Measurements from ENCODE around the gene GXYLT1. TPM values are rescaled to one million over a fixed set of nuclear protein-coding genes. Genes with fewer than 3 reads are reported as not detected.
A peak's percentile ranks its signal among the peaks of the same experiment; 100 is the strongest.

GXYLT1 gene
- total RNA-seq, 1 donor from 2014 or later: 23.8 TPM

- no peak for DNase-seq (ENCODE audit: extremely low spot score, unreplicated experiment)
- no peak overlapping the region for H3K4me3 Mint-ChIP-seq
- peak overlapping the region; percentile 65 for H3K27ac Mint-ChIP-seq
These were observed 13.8 kb downstream of the GXYLT1 start for GRCh38 chr12:42130672-42131402.

GRCh38 chr12:42129595-42130204 is 15.0 kb downstream of the GXYLT1 start:
- peaks cover 7% of the 10 kb centered on the region for H3K36me3 Mint-ChIP-seq
- no peak for DNase-seq (ENCODE audit: extremely low spot score, unreplicated experiment)

More at GRCh38 chr12:42130672-42131402, 13.8 kb downstream of the GXYLT1 start:
- Mint-ChIP-seq H3K4me1 (ENCODE audit: unreplicated experiment) (peaks cover 15% of the 10 kb centered on the region), H3K36me3 (peaks cover 15% of the 10 kb centered on the region), H3K9me3 (peaks cover 8% of the 10 kb centered on the region), H3K27me3 (no peaks in the 10 kb centered on the region)
- TF ChIP-seq CTCF (conservative IDR thresholded peaks at IDR 0.05): no peak

GRCh38 chr12:42128888-42129287 is 15.8 kb downstream of the GXYLT1 start:
- Mint-ChIP-seq H3K27ac (no peak overlapping the region), H3K27me3 (no peaks in the 10 kb centered on the region), H3K4me1 (ENCODE audit: unreplicated experiment) (peaks cover 15% of the 10 kb centered on the region), H3K4me3 (no peak overlapping the region), H3K36me3 (peaks cover 3% of the 10 kb centered on the region), H3K9me3 (peaks cover 5% of the 10 kb centered on the region)
- TF ChIP-seq CTCF (conservative IDR thresholded peaks at IDR 0.05): no peak
- DNase-seq (ENCODE audit: extremely low spot score, unreplicated experiment): no peak

More at GRCh38 chr12:42129595-42130204, 15.0 kb downstream of the GXYLT1 start:
- H3K4me3 Mint-ChIP-seq: no peak overlapping the region
- peaks cover 15% of the 10 kb centered on the region for H3K4me1 Mint-ChIP-seq (ENCODE audit: unreplicated experiment)
- peak; percentile 88 for TF ChIP-seq CTCF (conservative IDR thresholded peaks at IDR 0.05)
- H3K9me3 Mint-ChIP-seq: peaks cover 6% of the 10 kb centered on the region
- H3K27ac Mint-ChIP-seq: no peak overlapping the region
- H3K27me3 Mint-ChIP-seq: no peaks in the 10 kb centered on the region

- H3K4me1 Mint-ChIP-seq (ENCODE audit: unreplicated experiment): peaks cover 15% of the 10 kb centered on the region
- DNase-seq (ENCODE audit: extremely low spot score, unreplicated experiment): no peak
- H3K4me3 Mint-ChIP-seq: no peak overlapping the region
- H3K27me3 Mint-ChIP-seq: no peaks in the 10 kb centered on the region
- H3K27ac Mint-ChIP-seq: no peak overlapping the region
- TF ChIP-seq CTCF (conservative IDR thresholded peaks at IDR 0.05): no peak
- peaks cover 2% of the 10 kb centered on the region for H3K9me3 Mint-ChIP-seq
- peaks cover under 1% of the 10 kb centered on the region for H3K36me3 Mint-ChIP-seq
These were observed 16.3 kb downstream of the GXYLT1 start for GRCh38 chr12:42128327-42128726.

- peaks cover 15% of the 10 kb centered on the region for H3K4me1 Mint-ChIP-seq (ENCODE audit: unreplicated experiment)
- no peak overlapping the region for H3K27ac Mint-ChIP-seq
- no peaks in the 10 kb centered on the region for H3K9me3 Mint-ChIP-seq
- no peak for TF ChIP-seq CTCF (conservative IDR thresholded peaks at IDR 0.05)
- DNase-seq (ENCODE audit: extremely low spot score, unreplicated experiment): no peak
- H3K4me3 Mint-ChIP-seq: no peak overlapping the region
- H3K27me3 Mint-ChIP-seq: no peaks in the 10 kb centered on the region
- H3K36me3 Mint-ChIP-seq: no peaks in the 10 kb centered on the region
These were observed 17.7 kb downstream of the GXYLT1 start for GRCh38 chr12:42126963-42127362.

All from type B pancreatic cell (in vitro differentiated cells).